H1 (cell line): Measurements from ENCODE around the gene FAM234A. TPM values are rescaled to one million over a fixed set of nuclear protein-coding genes. Genes with fewer than 3 reads are reported as not detected.

Experiments
- BACH1 ChIP-seq: IDR thresholded peaks from 2 replicates; pipeline ENCODE4 v1.6.1; 2012; ENCODE audit warnings: low read length, improper control_type of control experiment
- CBX8 ChIP-seq: fragments of 300-800, 300-1000 bp; sonication (generic); IDR thresholded peaks from 2 replicates; pipeline ENCODE4 v1.7.1; 2016; ENCODE audit warnings: low read depth, low read length, borderline replicate concordance
- CHD1 ChIP-seq: IDR thresholded peaks from 2 replicates; pipeline ENCODE4 v1.6.1; 2012; ENCODE audit warnings: low read depth, low read length, improper control_type of control experiment
- CHD7 ChIP-seq: fragments of 300-600 bp; sonication (generic); IDR thresholded peaks from 2 replicates; pipeline ENCODE4 v1.7.1; 2012; ENCODE audit warnings: low read length, moderate library complexity, mild to moderate bottlenecking, inconsistent platforms; ENCODE audit not compliant: insufficient replicate concordance
- TBP ChIP-seq: IDR thresholded peaks from 2 replicates; pipeline ENCODE4 v1.6.1; 2011; ENCODE audit warnings: low read depth, low read length, improper control_type of control experiment
- TEAD4 ChIP-seq: IDR thresholded peaks from 2 replicates; pipeline ENCODE4 v1.6.1; 2012; ENCODE audit warnings: low read depth, low read length, inconsistent platforms, mixed read lengths
- polyA plus RNA-seq, 7 experiments: library from polyadenylated mRNA; depleted of rRNA in 3 of 7; stranded (reverse) in 5 of 7; unstranded in 2 of 7; fragments of >200 nt in 5 of 7; fragments of 200-250 nt in 2 of 7; gene quantifications; 1 replicate in 5 of 7; 2 replicates in 1 of 7; 4 replicates in 1 of 7; pipeline versions ENCODE4 v1.2.1 to v1.2.3, GENCODE V29; 2011 to 2013; ENCODE audit warnings: missing spikeins in 2 of 7, mixed read lengths in 2 of 7
- total RNA-seq: library from RNA; stranded (reverse); fragmentation: NEBNext Ultra II Directional; extraction: Animal tissue kit (Norgen Biotek cat#: 25700); gene quantifications from 2 replicates; pipeline ENCODE4 v1.2.1, GENCODE V29; 2021

FAM234A gene
- total and polyA plus RNA-seq, 2 of the 8 experiments (the other 6 are each of a cell fraction or from before 2014, with no cell fraction given), result 80.6 to 104 TPM

DNA sequence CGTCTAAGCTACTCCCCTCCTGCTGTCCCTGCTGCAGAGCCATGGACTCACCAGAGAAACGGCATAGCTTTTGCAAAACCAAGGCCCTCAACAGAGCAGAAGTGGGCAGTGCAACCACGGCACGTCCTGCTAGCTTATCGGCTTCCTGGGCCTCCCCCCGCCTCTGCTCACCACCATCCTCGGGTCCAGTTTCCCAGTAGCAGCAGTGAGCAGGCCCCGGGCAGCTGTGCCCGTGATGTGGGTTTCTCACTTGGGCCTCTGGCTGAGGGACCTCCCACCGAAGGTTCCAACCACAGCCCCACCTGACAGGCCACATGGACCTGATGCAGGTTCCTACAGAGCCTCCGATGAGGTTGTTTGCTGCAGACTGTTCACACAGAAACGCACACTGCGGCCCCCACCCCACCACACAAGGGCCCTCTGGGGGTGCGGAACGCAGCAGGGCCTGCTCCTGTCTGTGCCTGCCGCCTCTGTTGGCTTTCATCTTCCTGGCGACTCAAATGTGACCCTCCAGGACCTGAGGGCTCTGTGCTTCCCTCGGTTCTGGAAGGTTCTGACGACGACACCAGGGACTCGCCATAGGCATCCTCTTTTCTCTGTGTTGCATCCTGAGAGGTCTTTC lies 73.2 kb downstream of the FAM234A start (continued):
- TF ChIP-seq CHD7, result no peak
- no peak for TF ChIP-seq CHD1
- no peak for TF ChIP-seq BACH1
- no peak for TF ChIP-seq TEAD4
- no peak for TF ChIP-seq CBX8
- no peak for TF ChIP-seq TBP
